ENCODE measurements around the gene GABRR1. TPM values are rescaled to one million over a fixed set of nuclear protein-coding genes. Genes with fewer than 3 reads are reported as not detected.

GABRR1 gene
- total RNA-seq, 1 donor from 2014 or later, result not detected

GRCh38 chr6:89221971-89222711 is 5.0 kb upstream of the GABRR1 start:
- ChIA-PET POLR2A (no interaction called here), CTCF (no interaction called here)
- ATAC-seq (ENCODE audit: low read depth) (no peak), DNase-seq (no peak)
- no peak overlapping the region for H3K27ac Mint-ChIP-seq
- H3K4me3 Mint-ChIP-seq, result no peak overlapping the region
- TF ChIP-seq CTCF (IDR thresholded peaks at IDR 0.05), result no peak
- H3K4me1 Mint-ChIP-seq, result no peaks in the 10 kb centered on the region
- intact Hi-C loops (cut with micrococcal nuclease), result no loop called here
- no peaks in the 10 kb centered on the region for H3K9me3 Mint-ChIP-seq
- H3K27me3 Mint-ChIP-seq, result peaks cover 13% of the 10 kb centered on the region
- no peaks in the 10 kb centered on the region for H3K36me3 Mint-ChIP-seq (ENCODE audit: low read depth)

DNA sequence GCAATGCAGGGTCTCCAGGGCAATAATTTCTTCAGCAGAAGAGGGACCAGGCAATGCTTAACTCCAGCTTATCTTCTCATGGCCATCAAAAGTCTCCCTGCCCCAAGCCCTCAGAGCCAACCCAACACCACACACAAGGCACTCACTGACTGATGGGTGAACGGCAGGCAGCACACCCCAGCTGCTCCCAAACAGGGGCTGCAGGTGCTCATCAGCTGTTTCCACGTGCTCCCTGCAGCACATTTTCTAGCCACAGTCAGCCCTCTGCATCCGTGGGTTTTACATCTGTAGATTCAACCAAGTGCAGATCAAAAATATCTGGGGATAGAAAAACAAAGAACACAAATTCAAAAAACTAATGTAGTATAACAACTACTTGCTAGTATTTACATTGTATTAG is 4.0 kb upstream of the GABRR1 start:
- Mint-ChIP-seq H3K4me3 (no peak overlapping the region), H3K27ac (no peak overlapping the region), H3K36me3 (ENCODE audit: low read depth) (no peaks in the 10 kb centered on the region), H3K4me1 (no peaks in the 10 kb centered on the region), H3K9me3 (no peaks in the 10 kb centered on the region), H3K27me3 (peaks cover 17% of the 10 kb centered on the region)
- DNase-seq (no peak), ATAC-seq (ENCODE audit: low read depth) (no peak)
- ChIA-PET CTCF (no interaction called here), POLR2A (no interaction called here)
- no peak for TF ChIP-seq CTCF (IDR thresholded peaks at IDR 0.05)
- intact Hi-C loops (cut with micrococcal nuclease), result no loop called here

GRCh38 chr6:89216411-89216810 is 747 bp downstream of the GABRR1 start:
- Mint-ChIP-seq H3K36me3 (ENCODE audit: low read depth) (no peaks in the 10 kb centered on the region), H3K4me1 (no peaks in the 10 kb centered on the region), H3K4me3 (no peak overlapping the region), H3K27me3 (peaks cover 30% of the 10 kb centered on the region), H3K27ac (no peak overlapping the region), H3K9me3 (no peaks in the 10 kb centered on the region)
- POLR2A ChIA-PET, result no interaction called here
- intact Hi-C loops (cut with micrococcal nuclease), result no loop called here
- ATAC-seq (ENCODE audit: low read depth) (no peak), DNase-seq (no peak)
- no peak for TF ChIP-seq CTCF (IDR thresholded peaks at IDR 0.05)
- CTCF ChIA-PET, result no interaction called here

GRCh38 chr6:89215391-89215790 is 1.8 kb downstream of the GABRR1 start:
- no peak for DNase-seq
- Mint-ChIP-seq H3K27me3 (peaks cover 30% of the 10 kb centered on the region), H3K4me1 (no peaks in the 10 kb centered on the region), H3K27ac (no peak overlapping the region), H3K4me3 (no peak overlapping the region), H3K9me3 (no peaks in the 10 kb centered on the region), H3K36me3 (ENCODE audit: low read depth) (no peaks in the 10 kb centered on the region)
- intact Hi-C loops (cut with micrococcal nuclease), result no loop called here
- CTCF ChIA-PET, result no interaction called here
- POLR2A ChIA-PET, result no interaction called here
- no peak for TF ChIP-seq CTCF (IDR thresholded peaks at IDR 0.05)
- no peak for ATAC-seq (ENCODE audit: low read depth)

DNA sequence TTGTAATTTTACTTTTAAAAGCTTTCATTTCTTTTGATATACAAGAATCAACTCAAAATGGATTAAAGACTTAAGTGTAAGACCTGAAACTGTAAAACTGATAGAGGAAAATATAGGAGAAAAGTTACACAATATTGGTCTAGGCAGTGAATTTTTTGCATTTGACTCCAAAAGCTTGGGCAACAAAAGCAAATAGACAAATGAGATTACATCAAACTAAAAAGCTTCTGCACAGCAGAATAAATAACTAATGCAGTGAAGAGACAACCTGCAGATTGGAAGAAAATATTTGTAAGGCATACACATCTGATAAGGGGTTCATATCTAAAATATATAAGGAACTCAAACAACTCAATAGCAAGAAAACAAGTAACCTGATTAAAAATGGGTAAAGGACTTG is 3.0 kb downstream of the GABRR1 start:
- Mint-ChIP-seq H3K9me3 (no peaks in the 10 kb centered on the region), H3K27ac (no peak overlapping the region), H3K36me3 (ENCODE audit: low read depth) (no peaks in the 10 kb centered on the region), H3K27me3 (peaks cover 30% of the 10 kb centered on the region), H3K4me1 (no peaks in the 10 kb centered on the region), H3K4me3 (no peak overlapping the region)
- POLR2A ChIA-PET, result no interaction called here
- CTCF ChIA-PET, result no interaction called here
- intact Hi-C loops (cut with micrococcal nuclease), result no loop called here
- no peak for ATAC-seq (ENCODE audit: low read depth)
- TF ChIP-seq CTCF (IDR thresholded peaks at IDR 0.05), result no peak
- DNase-seq, result no peak

Measured in activated B cell treated with CpG ODN at 0.5 μM for 24 hours (primary cell).